Activated CD4-positive, alpha-beta T cell treated with anti-CD3 and anti-CD28 coated beads, Interleukin-2, amount 10 ng/mL, durations not matched to agents 24 days and 14 days (primary cell): ENCODE results near the gene IFT88. TPM values are rescaled to one million over a fixed set of nuclear protein-coding genes. Genes with fewer than 3 reads are reported as not detected.

Experiments used
- DNase-seq: peaks from one replicate; pipeline ENCODE4 v3.0.0; 2022
- H3K27ac Mint-ChIP-seq: one replicate; pipeline ENCODE4 v1.8.0; 2022; ENCODE audit warnings: mild to moderate bottlenecking, mixed read lengths
- H3K27me3 Mint-ChIP-seq: one replicate; pipeline ENCODE4 v1.8.0; 2022; ENCODE audit warnings: mixed read lengths
- H3K36me3 Mint-ChIP-seq: one replicate; pipeline ENCODE4 v1.8.0; 2022; ENCODE audit warnings: low read depth, mild to moderate bottlenecking, mixed read lengths
- H3K4me1 Mint-ChIP-seq: one replicate; pipeline ENCODE4 v1.8.0; 2021; ENCODE audit warnings: mixed read lengths
- H3K4me3 Mint-ChIP-seq: one replicate; pipeline ENCODE4 v1.8.0; 2022; ENCODE audit warnings: mild to moderate bottlenecking, moderate library complexity, mixed read lengths
- H3K9me3 Mint-ChIP-seq: one replicate; pipeline ENCODE4 v1.8.0; 2021; ENCODE audit warnings: mixed read lengths
- intact Hi-C: fragments of 100-400 bp; cut with micrococcal nuclease; formaldehyde crosslinking; loops from one replicate; pipeline ENCODE4 v1.15.1; 2023
- total RNA-seq: library from RNA; stranded (reverse); gene quantifications from 2 replicates; pipeline ENCODE4 v1.2.3, GENCODE V29; 2022

Gene IFT88
- total RNA-seq, 1 donor from 2014 or later = 2.2 TPM

DNA sequence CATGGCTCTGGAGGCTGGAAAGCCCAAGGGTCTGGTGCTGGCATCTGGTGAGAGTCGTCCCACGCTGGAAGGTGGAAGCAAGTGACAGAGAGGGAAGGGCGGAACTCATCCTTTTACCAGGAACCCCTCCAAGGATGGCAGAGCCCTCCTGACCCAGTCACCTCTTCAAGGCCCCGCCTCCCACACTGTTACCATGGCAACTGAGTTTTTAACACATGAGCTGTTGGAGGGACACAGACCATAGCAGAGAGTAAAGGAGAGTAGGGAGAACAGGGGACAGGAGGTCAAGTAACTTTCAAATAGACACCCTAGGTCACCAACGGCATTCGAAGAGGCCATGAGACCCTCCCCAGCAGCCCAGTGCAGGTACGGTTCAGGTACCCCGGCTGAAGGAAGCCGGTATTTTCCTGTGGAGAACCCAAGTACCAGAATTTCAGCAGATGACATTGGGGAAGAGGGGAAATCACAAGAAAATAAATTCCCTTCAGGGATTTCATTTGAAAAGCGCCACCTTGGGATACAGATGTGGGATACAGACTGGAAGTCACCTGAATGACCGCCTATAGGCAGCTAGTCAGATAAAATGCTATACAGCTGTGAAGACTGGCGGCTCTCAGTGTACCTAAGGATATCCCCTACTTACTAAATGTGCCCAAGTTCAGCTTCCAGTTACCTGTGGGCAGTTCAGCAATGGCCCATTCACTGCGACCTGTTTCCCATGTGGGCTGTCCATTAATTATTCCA is 144.5 kb downstream of the IFT88 start:
- Mint-ChIP-seq H3K4me1 (peaks cover 8% of the 10 kb centered on the region), H3K9me3 (no peaks in the 10 kb centered on the region), H3K27me3 (peaks cover 15% of the 10 kb centered on the region), H3K27ac (no peak overlapping the region), H3K4me3 (no peak overlapping the region), H3K36me3 (no peaks in the 10 kb centered on the region)
- intact Hi-C loops = loop anchor here (1.0 to 2.0 kb wide), 2 partner anchors 117 to 213 kb away; no protein-coding TSS in a partner anchor
- DNase-seq = no peak

DNA sequence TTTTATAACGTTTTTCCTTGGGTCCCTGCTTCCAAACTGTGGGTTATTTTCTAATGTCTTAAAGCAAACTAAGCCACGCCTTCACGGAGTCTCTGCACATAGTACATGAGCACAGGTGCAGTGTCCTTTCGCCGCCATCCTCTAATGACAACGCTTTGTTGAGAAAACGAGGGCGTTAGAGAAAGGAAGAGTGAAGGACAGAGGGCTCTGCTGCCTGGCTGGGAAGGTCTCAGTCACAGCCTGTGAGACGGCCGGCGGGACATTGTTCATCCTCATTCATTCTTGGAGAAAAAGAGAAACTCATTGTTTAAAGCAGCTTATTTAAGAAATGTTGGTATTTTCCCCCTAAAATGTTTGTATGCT is 146.0 kb downstream of the IFT88 start:
- intact Hi-C loops = loop anchor here (2.0 kb wide), 1 partner anchor 116 kb away; no protein-coding TSS in a partner anchor
- peak overlapping the region; percentile 5 for H3K4me3 Mint-ChIP-seq
- peaks cover 15% of the 10 kb centered on the region for H3K27me3 Mint-ChIP-seq
- DNase-seq = no peak
- H3K9me3 Mint-ChIP-seq = no peaks in the 10 kb centered on the region
- H3K27ac Mint-ChIP-seq = no peak overlapping the region
- peaks cover 8% of the 10 kb centered on the region for H3K4me1 Mint-ChIP-seq
- no peaks in the 10 kb centered on the region for H3K36me3 Mint-ChIP-seq

DNA sequence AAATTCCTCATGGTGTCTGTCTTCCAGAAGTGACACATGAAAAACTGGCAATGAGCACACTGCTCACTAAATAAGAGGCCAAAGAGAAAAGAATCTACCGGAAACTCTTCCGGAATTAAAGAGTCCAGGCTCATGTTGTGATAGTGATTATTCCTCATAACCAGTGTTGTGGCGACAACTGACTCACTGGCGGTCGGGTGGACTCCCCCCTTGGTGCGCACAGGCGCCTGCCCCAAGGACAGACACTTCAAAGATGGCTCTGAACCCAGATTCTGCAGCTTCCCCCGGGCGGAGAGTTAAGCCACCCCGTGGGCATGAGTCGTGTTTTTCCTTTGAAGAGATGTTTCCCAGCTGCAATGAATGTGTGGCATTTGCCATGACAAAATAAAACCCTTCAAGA is 146.8 kb downstream of the IFT88 start:
- intact Hi-C loops = loop anchor here (2.0 kb wide), 1 partner anchor 115 kb away; no protein-coding TSS in a partner anchor
- peaks cover 15% of the 10 kb centered on the region for H3K27me3 Mint-ChIP-seq
- no peaks in the 10 kb centered on the region for H3K36me3 Mint-ChIP-seq
- H3K9me3 Mint-ChIP-seq = no peaks in the 10 kb centered on the region
- H3K4me1 Mint-ChIP-seq = peaks cover 8% of the 10 kb centered on the region
- DNase-seq = no peak
- H3K27ac Mint-ChIP-seq = no peak overlapping the region
- H3K4me3 Mint-ChIP-seq = no peak overlapping the region

- Mint-ChIP-seq H3K4me1 (peaks cover 7% of the 10 kb centered on the region), H3K27ac (no peak overlapping the region), H3K27me3 (peaks cover 15% of the 10 kb centered on the region), H3K36me3 (no peaks in the 10 kb centered on the region), H3K4me3 (no peak overlapping the region), H3K9me3 (no peaks in the 10 kb centered on the region)
- intact Hi-C loops = no loop called here
- DNase-seq = no peak
Measured at GRCh38 chr13:20714161-20714560, 147.2 kb downstream of the IFT88 start.

DNA sequence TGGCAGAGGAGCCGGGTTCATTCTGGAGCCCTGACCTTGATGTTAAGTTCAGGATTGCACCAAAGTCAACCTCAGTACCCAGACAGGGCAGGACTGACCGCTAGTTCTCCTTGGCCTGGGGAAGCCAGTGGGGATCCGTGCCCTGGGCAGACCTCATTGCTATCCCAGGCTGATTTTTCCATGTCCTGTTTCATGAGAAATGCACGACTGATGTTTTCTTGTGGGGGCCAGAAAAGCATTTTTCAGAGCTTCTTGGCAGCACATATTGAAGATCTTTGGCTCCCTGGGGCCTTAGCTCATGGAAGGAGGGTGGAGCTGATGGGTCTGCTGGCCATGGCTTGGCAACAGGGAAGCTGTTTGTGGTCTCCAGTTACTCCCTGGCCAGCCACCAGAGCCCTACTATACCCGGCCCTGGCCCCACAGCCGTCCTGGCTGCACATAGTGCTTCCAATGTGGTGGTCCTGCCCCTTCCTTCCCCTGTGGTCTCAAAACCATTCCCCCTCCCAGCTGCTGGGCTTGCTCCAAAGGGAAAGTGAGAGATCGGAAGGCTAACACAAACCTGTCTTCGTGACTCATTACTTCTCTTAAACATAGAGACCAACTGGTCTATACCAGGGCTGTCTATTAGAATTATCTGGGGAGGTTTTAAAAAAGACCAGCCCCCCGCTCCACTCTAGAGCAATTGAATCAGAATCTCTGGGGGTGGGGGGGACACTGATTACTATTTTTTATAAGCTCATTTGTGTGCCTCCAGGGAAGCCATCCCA is 147.8 kb downstream of the IFT88 start:
- Mint-ChIP-seq H3K4me3 (no peak overlapping the region), H3K9me3 (no peaks in the 10 kb centered on the region), H3K27ac (no peak overlapping the region), H3K4me1 (peaks cover 6% of the 10 kb centered on the region), H3K36me3 (no peaks in the 10 kb centered on the region), H3K27me3 (peaks cover 15% of the 10 kb centered on the region)
- DNase-seq = no peak
- intact Hi-C loops = no loop called here

DNA sequence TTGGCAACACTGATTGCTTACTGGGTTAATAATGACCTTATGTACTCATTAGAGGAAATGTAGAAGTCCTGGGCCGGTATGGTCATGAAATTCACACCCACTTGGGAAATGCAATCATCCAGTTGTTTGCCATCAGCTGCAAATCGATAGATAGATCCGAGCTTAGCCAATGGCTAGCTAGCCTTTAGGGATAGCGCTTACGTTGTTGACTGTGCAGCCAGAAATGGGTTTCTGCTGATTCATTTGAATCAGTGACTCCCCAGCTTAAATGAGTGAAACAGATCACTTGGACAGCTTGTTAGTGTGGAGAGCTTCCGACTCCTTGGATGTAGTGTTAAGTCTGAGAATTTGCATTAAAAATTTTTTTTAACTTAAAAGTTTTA is 148.4 kb downstream of the IFT88 start:
- H3K27ac Mint-ChIP-seq = no peak overlapping the region
- no peak overlapping the region for H3K4me3 Mint-ChIP-seq
- H3K36me3 Mint-ChIP-seq = no peaks in the 10 kb centered on the region
- no peak for DNase-seq
- H3K9me3 Mint-ChIP-seq = no peaks in the 10 kb centered on the region
- H3K4me1 Mint-ChIP-seq = peaks cover 6% of the 10 kb centered on the region
- H3K27me3 Mint-ChIP-seq = peaks cover 15% of the 10 kb centered on the region
- intact Hi-C loops = no loop called here

DNA sequence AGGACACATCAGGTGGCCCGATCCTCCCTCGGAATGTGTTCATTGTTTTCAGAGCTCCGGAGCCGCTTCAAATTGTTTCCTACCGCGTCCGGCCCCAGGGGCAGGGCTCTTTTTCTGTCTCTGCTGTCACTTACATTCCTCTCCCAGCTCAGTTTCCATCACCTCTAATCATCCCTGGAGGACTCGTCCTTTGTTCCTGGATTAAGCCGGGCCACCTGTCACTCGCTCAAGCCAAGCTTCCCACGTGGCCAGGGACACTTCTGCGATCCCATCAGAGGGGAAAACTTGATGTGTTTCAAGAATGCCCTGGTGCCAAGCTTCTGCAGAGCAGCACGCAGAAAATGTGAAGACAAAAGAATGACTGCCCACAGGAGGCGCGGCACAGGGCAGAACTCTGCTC is 150.0 kb downstream of the IFT88 start:
- no peak overlapping the region for H3K27ac Mint-ChIP-seq
- no peak for DNase-seq
- no peaks in the 10 kb centered on the region for H3K36me3 Mint-ChIP-seq
- H3K9me3 Mint-ChIP-seq = no peaks in the 10 kb centered on the region
- H3K27me3 Mint-ChIP-seq = peaks cover 22% of the 10 kb centered on the region
- peaks cover 5% of the 10 kb centered on the region for H3K4me1 Mint-ChIP-seq
- no peak overlapping the region for H3K4me3 Mint-ChIP-seq
- intact Hi-C loops = no loop called here

DNA sequence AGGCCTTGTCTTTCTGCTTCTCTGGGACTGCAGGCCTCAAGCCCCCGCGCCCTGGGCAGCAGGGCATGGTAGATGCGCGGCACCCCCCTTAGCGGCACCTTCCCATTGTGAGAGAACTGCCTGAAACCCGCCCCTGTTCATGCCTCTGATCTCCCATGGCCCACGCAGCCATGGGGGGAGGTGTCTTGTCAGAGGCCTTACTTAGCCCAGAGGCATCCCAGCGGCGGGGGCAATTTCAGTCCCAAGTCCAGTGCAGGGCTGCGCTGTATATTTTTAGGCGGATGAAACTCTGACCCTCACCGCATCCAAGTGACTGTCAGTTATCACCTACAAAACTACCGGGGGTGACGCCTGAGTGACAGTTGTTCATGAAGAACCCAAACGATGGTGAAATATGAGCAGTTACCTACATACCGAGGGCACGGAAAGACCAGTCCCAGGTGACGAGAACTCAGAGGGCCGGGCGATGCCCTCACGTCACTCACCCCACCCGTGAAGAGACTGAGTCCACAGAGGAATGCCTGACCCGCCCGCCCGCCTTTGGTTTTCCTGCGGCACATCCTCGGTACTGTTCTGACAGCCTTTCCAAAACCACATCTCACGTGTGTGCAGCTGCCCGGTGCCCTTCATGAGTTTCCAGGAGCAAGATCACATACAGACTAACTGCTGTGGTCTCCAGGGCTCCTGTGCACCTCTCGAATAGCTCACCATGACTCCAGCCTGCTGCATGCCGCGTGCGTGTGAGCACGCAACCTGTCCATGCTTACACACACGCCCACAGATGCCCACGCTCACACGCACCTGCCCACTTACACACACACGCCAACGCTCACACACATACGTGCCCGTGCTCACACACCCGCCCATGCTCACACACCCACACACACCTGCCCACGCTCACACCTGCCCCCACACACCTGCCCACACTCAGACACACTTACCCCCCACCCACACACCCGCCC is 150.9 kb downstream of the IFT88 start:
- no peak for DNase-seq
- Mint-ChIP-seq H3K36me3 (no peaks in the 10 kb centered on the region), H3K9me3 (no peaks in the 10 kb centered on the region), H3K4me1 (peaks cover 5% of the 10 kb centered on the region), H3K27me3 (peaks cover 29% of the 10 kb centered on the region), H3K4me3 (no peak overlapping the region), H3K27ac (no peak overlapping the region)
- intact Hi-C loops = no loop called here

- no peaks in the 10 kb centered on the region for H3K36me3 Mint-ChIP-seq
- H3K4me3 Mint-ChIP-seq = no peak overlapping the region
- no peak for DNase-seq
- H3K27me3 Mint-ChIP-seq = peaks cover 20% of the 10 kb centered on the region
- intact Hi-C loops = no loop called here
- H3K4me1 Mint-ChIP-seq = peaks cover 3% of the 10 kb centered on the region
- no peaks in the 10 kb centered on the region for H3K9me3 Mint-ChIP-seq
- H3K27ac Mint-ChIP-seq = no peak overlapping the region
Measured at GRCh38 chr13:20718958-20719566, 152.1 kb downstream of the IFT88 start.

GRCh38 chr13:20719783-20720182 is 152.8 kb downstream of the IFT88 start:
- no peak for DNase-seq
- peaks cover 17% of the 10 kb centered on the region for H3K27me3 Mint-ChIP-seq
- intact Hi-C loops = no loop called here
- H3K9me3 Mint-ChIP-seq = no peaks in the 10 kb centered on the region
- peaks cover 3% of the 10 kb centered on the region for H3K4me1 Mint-ChIP-seq
- no peak overlapping the region for H3K27ac Mint-ChIP-seq
- H3K4me3 Mint-ChIP-seq = no peak overlapping the region
- H3K36me3 Mint-ChIP-seq = no peaks in the 10 kb centered on the region

DNA sequence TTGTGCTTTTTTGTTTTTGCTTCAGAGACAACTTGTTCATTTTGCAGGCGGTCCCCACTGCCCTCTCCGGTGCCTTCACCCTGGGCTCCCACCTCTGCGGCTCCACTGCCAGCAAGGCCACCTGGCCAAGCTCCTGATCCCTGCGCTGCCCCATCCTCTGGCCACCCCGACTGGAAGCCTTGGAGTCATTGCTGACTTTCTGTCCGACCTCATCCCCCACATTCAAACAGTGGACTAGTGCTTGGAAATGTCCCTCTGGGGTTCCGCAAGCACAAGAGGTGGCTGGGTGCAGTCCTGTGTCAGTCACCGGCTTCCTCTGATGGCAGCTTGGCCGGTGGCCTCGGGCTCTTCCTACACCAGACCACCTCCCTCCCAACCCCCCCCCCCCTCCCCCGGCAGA is 153.5 kb downstream of the IFT88 start:
- no peak overlapping the region for H3K27ac Mint-ChIP-seq
- peaks cover 15% of the 10 kb centered on the region for H3K27me3 Mint-ChIP-seq
- H3K36me3 Mint-ChIP-seq = no peaks in the 10 kb centered on the region
- no peaks in the 10 kb centered on the region for H3K9me3 Mint-ChIP-seq
- DNase-seq = no peak
- peaks cover 3% of the 10 kb centered on the region for H3K4me1 Mint-ChIP-seq
- H3K4me3 Mint-ChIP-seq = no peak overlapping the region
- intact Hi-C loops = no loop called here

GRCh38 chr13:20721058-20721453 is 154.1 kb downstream of the IFT88 start:
- H3K36me3 Mint-ChIP-seq = no peaks in the 10 kb centered on the region
- H3K4me3 Mint-ChIP-seq = no peak overlapping the region
- intact Hi-C loops = no loop called here
- no peak overlapping the region for H3K27ac Mint-ChIP-seq
- no peaks in the 10 kb centered on the region for H3K9me3 Mint-ChIP-seq
- peaks cover 3% of the 10 kb centered on the region for H3K4me1 Mint-ChIP-seq
- DNase-seq = no peak
- peaks cover 15% of the 10 kb centered on the region for H3K27me3 Mint-ChIP-seq
